NCI-H748 treated with DMSO at 0.1 percent for 48 hours (cell line): ENCODE results near the gene AKAP1.

Experiments used
- DNase-seq: peaks from one replicate; lab custom pipeline; 2025; lab: John Stamatoyannopoulos, UW

AKAP1 gene

GRCh38 chr17:57130708-57131461 lies 45.8 kb downstream of the AKAP1 start:
- peak; percentile 67 for DNase-seq

GRCh38 chr17:57132663-57133062 lies 47.6 kb downstream of the AKAP1 start:
- no peak for DNase-seq

- no peak for DNase-seq
Measured at GRCh38 chr17:57133486-57133885, 48.4 kb downstream of the AKAP1 start.

GRCh38 chr17:57135026-57135788 lies 50.2 kb downstream of the AKAP1 start:
- DNase-seq: no peak

- DNase-seq: peak; percentile 84
Measured at GRCh38 chr17:57135789-57136291, 50.8 kb downstream of the AKAP1 start.

- DNase-seq: no peak
Measured at GRCh38 chr17:57136355-57136754, 51.3 kb downstream of the AKAP1 start.

- no peak for DNase-seq
Measured at GRCh38 chr17:57138030-57138911, 53.2 kb downstream of the AKAP1 start.

GRCh38 chr17:57138956-57139576 lies 54.0 kb downstream of the AKAP1 start:
- no peak for DNase-seq

- no peak for DNase-seq
Measured at GRCh38 chr17:57140316-57140715, 55.3 kb downstream of the AKAP1 start.

GRCh38 chr17:57142925-57143324 lies 57.9 kb downstream of the AKAP1 start:
- DNase-seq: no peak

- DNase-seq: no peak
Measured at GRCh38 chr17:57143361-57143760, 58.3 kb downstream of the AKAP1 start.

GRCh38 chr17:57143919-57144318 lies 58.9 kb downstream of the AKAP1 start:
- no peak for DNase-seq

GRCh38 chr17:57144567-57144966 lies 59.5 kb downstream of the AKAP1 start:
- DNase-seq: no peak

- no peak for DNase-seq
Measured at GRCh38 chr17:57145347-57145746, 60.3 kb downstream of the AKAP1 start.

GRCh38 chr17:57146273-57146672 lies 61.2 kb downstream of the AKAP1 start:
- DNase-seq: no peak

- DNase-seq: no peak
Measured at GRCh38 chr17:57151798-57152197, 66.8 kb downstream of the AKAP1 start.

GRCh38 chr17:57152967-57153528 lies 68.0 kb downstream of the AKAP1 start:
- no peak for DNase-seq

GRCh38 chr17:57154921-57155320 lies 69.9 kb downstream of the AKAP1 start:
- no peak for DNase-seq

GRCh38 chr17:57158325-57158724 lies 73.3 kb downstream of the AKAP1 start:
- no peak for DNase-seq

GRCh38 chr17:57158795-57159194 lies 73.7 kb downstream of the AKAP1 start:
- DNase-seq: no peak

- DNase-seq: no peak
Measured at GRCh38 chr17:57160624-57161023, 75.6 kb downstream of the AKAP1 start.
